GM18505 (cell line): Measurements from ENCODE around the gene ELL2.

ENCODE experiments used
- ATAC-seq: cut with Tn5 transposase; IDR thresholded peaks from one replicate; pipeline ENCODE4 v1.9.1; 2021; ENCODE audit not compliant: unreplicated experiment
- POLR2A ChIP-seq: IDR thresholded peaks from 4 replicates; pipeline ENCODE4 v1.6.1; 2011; ENCODE audit warnings: borderline replicate concordance; ENCODE audit not compliant: insufficient read depth, insufficient read length; ENCODE audit errors: extremely low read depth

ELL2 gene

GRCh38 chr5:95969651-95970358 is 8.2 kb upstream of the ELL2 start:
- no peak for TF ChIP-seq POLR2A
- no peak for ATAC-seq

- no peak for TF ChIP-seq POLR2A
- no peak for ATAC-seq
Measured at GRCh38 chr5:95969055-95969454, 7.4 kb upstream of the ELL2 start.

- no peak for ATAC-seq
- no peak for TF ChIP-seq POLR2A
Measured at GRCh38 chr5:95967236-95967635, 5.6 kb upstream of the ELL2 start.

- TF ChIP-seq POLR2A, result no peak
- no peak for ATAC-seq
Measured at GRCh38 chr5:95966005-95966404, 4.4 kb upstream of the ELL2 start.

GRCh38 chr5:95963650-95964410 is 2.2 kb upstream of the ELL2 start:
- no peak for ATAC-seq
- no peak for TF ChIP-seq POLR2A

- ATAC-seq, result no peak
- TF ChIP-seq POLR2A, result no peak
Measured at GRCh38 chr5:95962785-95963184, 1.1 kb upstream of the ELL2 start.

GRCh38 chr5:95962475-95962773 is 773 bp upstream of the ELL2 start:
- no peak for TF ChIP-seq POLR2A
- no peak for ATAC-seq

- peak; percentile 67 for ATAC-seq
- TF ChIP-seq POLR2A, result peak; percentile 43
Measured at GRCh38 chr5:95960667-95961616, 709 bp downstream of the ELL2 start.

GRCh38 chr5:95959888-95960666 is 1.6 kb downstream of the ELL2 start:
- no peak for ATAC-seq
- no peak for TF ChIP-seq POLR2A

GRCh38 chr5:95959051-95959887 is 2.4 kb downstream of the ELL2 start:
- peak; percentile 18 for TF ChIP-seq POLR2A
- ATAC-seq, result no peak

GRCh38 chr5:95958310-95959014 is 3.2 kb downstream of the ELL2 start:
- no peak for ATAC-seq

More at GRCh38 chr5:95958310-95959014, 3.2 kb downstream of the ELL2 start:
- TF ChIP-seq POLR2A, result no peak
